T-helper 17 cell (primary cell): Measurements from ENCODE around the gene IDH3A. TPM values are rescaled to one million over a fixed set of nuclear protein-coding genes. Genes with fewer than 3 reads are reported as not detected.

Source experiments
- ATAC-seq: fragments of 150-1000 bp; cut with Tn5 transposase; 2 replicates; pipeline ENCODE4 v1.10.0; 2021; ENCODE audit warnings: mild to moderate bottlenecking, moderate library complexity
- DNase-seq, 3 donors: peaks; one replicate each; pipeline versions ENCODE4 v3.0.0 to v3.0.0-alpha.2; 2020 to 2021
- H3K9me3 ChIP-seq: one replicate; pipeline ENCODE4 v1.7.0; 2013; ENCODE audit warnings: low read length, mild to moderate bottlenecking; ENCODE audit not compliant: control insufficient read depth, poor library complexity, severe bottlenecking
- H3K27ac Mint-ChIP-seq: one replicate; pipeline ENCODE4 v1.8.0; 2022; ENCODE audit warnings: mild to moderate bottlenecking, moderate library complexity, mixed read lengths
- H3K27me3 Mint-ChIP-seq: one replicate; pipeline ENCODE4 v1.8.0; 2022; ENCODE audit warnings: mixed read lengths
- H3K36me3 Mint-ChIP-seq: one replicate; pipeline ENCODE4 v1.8.0; 2022; ENCODE audit warnings: low read depth, mixed read lengths
- H3K4me1 Mint-ChIP-seq: one replicate; pipeline ENCODE4 v1.8.0; 2022; ENCODE audit warnings: mild to moderate bottlenecking, mixed read lengths
- H3K4me3 Mint-ChIP-seq: one replicate; pipeline ENCODE4 v1.8.0; 2022; ENCODE audit warnings: mild to moderate bottlenecking, moderate library complexity, mixed read lengths
- total RNA-seq, 4 donors: library from RNA in 2 of 4; stranded (reverse) in 2 of 4; gene quantifications; one replicate each; pipeline ENCODE4 v1.2.3 and lab custom pipeline; 2022 to 2026

Gene IDH3A
- total RNA-seq, 2 donors from 2014 or later, result 37.8 to 51.2 TPM

DNA sequence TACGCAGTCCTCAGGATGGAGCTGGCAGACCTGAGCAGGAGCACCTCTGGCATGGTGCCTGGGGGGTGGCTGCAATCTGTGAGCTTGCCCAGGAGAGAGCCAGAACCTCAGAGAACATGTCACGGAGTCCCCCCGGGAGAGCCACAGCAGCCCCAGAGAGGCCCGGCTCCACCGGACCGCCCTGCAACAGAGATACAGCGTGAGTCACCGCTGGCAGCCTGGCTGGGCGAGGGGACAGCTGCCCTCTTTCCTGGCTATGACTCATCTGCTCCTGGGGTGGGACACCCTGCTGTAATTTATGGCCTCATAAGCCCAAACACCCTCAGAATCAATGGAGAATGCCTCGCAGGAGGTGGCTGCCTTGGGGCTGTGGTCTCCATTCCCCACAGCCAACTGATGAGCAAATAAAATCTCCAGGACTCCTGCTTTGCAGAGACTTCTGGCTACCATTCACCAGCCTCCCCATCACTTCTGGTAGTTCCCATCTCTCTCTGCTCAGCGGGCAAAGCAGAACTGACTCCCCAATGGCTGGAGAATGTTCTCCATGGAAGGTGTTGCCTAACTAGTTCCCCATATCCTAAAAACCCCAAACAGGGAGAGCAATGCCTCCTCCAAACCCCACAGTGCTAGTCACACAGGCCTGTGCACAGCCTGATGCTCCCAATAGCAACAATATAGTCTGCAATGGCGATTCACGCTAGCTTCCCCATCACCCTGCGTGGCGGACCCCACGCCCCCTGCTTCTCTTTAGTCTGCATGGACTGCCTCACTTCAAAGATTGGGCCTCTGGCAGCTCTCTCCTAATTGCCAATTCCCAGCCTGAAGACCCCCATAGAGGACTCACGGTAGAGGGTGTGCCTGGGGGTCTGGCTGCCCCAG, 63.6 kb downstream of the IDH3A start:
- H3K27me3 Mint-ChIP-seq, result peaks cover 38% of the 10 kb centered on the region
- no peak for DNase-seq

DNA sequence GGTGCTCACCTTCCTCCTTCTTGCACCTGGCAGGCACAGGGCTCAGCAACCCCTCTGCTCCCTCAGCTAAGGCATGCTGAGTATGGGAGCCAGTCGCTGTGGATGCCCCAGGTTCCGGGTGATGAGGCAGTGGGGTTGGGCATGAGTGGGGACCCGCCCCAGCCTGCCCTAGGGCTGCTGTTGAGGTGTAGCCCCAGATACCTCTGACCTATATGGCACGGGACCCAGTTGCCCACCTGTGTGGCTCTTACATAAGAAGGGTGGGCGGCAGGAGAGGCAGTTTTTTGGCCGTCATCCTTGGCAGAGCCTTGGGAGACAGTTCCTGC, 64.2 kb downstream of the IDH3A start:
- Mint-ChIP-seq H3K27me3 (peaks cover 38% of the 10 kb centered on the region), H3K4me1 (peaks cover 5% of the 10 kb centered on the region), H3K4me3 (no peak overlapping the region), H3K27ac (no peak overlapping the region), H3K36me3 (no peaks in the 10 kb centered on the region)
- ATAC-seq (no peak), DNase-seq (no peak)
- no peaks in the 10 kb centered on the region for H3K9me3 ChIP-seq

More for the DNA sequence above, 63.6 kb downstream of the IDH3A start:
- ATAC-seq, result no peak
- Mint-ChIP-seq H3K4me3 (no peak overlapping the region), H3K27ac (no peak overlapping the region), H3K36me3 (no peaks in the 10 kb centered on the region), H3K4me1 (peaks cover 5% of the 10 kb centered on the region)
- H3K9me3 ChIP-seq, result no peaks in the 10 kb centered on the region

DNA sequence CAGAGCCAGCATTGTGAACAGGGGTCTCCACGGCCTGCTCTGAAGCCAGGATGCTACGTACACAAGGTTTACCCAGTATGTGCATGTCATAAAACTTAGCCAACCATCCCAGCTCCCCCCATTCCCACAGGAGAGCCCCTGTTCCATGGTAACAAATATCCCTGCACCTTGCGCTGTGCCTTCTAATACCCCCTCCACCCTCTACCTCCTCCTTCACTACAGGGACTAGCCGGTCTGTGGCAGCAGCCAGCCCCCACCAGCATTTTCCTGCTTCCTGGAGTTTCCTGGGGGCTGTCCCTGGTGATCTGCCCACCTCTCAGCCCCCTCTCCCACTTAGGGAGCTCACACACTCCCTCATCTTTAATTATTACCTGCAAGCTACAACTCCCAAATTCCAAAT, 64.8 kb downstream of the IDH3A start:
- Mint-ChIP-seq H3K4me1 (peaks cover 5% of the 10 kb centered on the region), H3K27me3 (peaks cover 38% of the 10 kb centered on the region), H3K4me3 (no peak overlapping the region), H3K27ac (no peak overlapping the region), H3K36me3 (no peaks in the 10 kb centered on the region)
- ATAC-seq, result no peak
- H3K9me3 ChIP-seq, result no peaks in the 10 kb centered on the region
- DNase-seq, result no peak

DNA sequence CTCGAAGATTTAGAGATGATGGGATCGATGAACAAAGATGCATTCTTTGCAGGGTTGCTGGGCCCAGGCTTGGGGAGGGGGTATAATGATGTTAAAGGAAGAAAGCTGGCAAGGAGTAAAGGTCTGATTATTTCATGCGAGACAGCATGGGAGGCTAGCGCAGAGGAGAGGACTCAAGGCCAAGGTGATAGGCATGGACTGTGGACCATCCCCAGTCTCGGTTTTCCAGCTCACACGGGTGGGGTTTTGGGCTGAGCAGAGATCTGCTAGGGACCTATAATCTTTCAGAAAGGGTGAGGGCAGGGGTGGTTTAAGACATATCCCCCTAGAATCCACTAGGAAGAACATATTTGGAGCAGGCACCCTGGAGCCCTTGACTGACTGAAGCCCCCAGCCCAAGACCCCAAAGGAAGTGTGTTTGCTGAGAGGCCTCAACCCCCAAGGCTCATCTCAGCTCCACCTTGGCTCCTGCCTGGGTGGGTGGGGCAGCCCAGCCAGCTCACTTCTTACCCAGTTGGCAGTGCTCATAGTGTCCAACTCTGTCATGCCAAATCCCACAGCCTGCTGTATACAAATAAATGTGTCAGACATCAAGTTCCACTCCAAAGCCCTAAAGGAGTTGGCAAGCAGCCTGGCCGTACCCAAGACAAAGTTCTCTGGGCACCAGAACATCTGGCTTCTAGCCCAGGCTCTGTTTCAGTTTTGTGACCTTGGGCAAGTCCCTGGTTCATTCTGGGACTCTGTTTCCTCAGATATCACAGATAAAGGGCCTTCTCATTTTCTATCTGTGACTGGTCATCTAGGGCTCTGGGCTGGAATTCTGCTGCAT, 67.3 kb downstream of the IDH3A start:
- Mint-ChIP-seq H3K27ac (no peak overlapping the region), H3K36me3 (no peaks in the 10 kb centered on the region), H3K4me1 (peaks cover 5% of the 10 kb centered on the region), H3K4me3 (no peak overlapping the region), H3K27me3 (peaks cover 34% of the 10 kb centered on the region)
- H3K9me3 ChIP-seq, result no peaks in the 10 kb centered on the region
- DNase-seq, result no peak
- ATAC-seq, result no peak

DNA sequence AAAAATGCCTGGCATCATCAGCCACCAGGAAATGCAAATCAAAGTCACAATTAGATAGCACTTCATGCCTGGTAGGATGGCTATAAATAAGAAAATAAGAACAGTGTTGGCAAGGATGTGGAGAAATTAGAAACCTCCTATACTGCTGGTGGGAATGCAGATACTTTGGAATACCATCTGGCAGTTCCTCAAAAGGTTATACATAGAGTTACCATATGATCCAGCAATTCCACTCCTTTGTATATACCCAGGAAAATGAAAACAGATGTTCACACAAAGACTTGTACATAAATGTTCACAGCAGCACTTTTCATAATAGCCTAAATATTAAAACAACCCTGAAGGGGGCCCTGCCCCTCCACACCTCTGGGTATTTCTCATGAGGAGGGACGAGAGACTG, 71.6 kb downstream of the IDH3A start:
- DNase-seq (no peak), ATAC-seq (no peak)
- Mint-ChIP-seq H3K4me1 (peaks cover 4% of the 10 kb centered on the region), H3K27me3 (peaks cover 6% of the 10 kb centered on the region), H3K36me3 (no peaks in the 10 kb centered on the region), H3K27ac (no peak overlapping the region), H3K4me3 (no peak overlapping the region)
- H3K9me3 ChIP-seq, result no peaks in the 10 kb centered on the region

Other genes with a start within 250 kb of the IDH3A start
- 100 to 1,000 TPM in 1 of 2 donors, 10 to 100 TPM in 1; 91.0 to 130 TPM for gene TBC1D2B, start 71.7 kb upstream of the IDH3A start, total RNA-seq
- not detected for gene SH2D7, start 56.8 kb upstream of the IDH3A start, total RNA-seq
- gene CIB2, start 17.9 kb upstream of the IDH3A start, total RNA-seq, result under 1 TPM; 0.63 to 0.65 TPM
- gene ACSBG1, start 85.2 kb downstream of the IDH3A start, total RNA-seq, result 1 to 10 TPM in 1 of 2 donors, under 1 TPM in 1; 0.05 to 1.1 TPM
- 10 to 100 TPM; 28.0 to 30.3 TPM for gene DNAJA4, start 115.2 kb downstream of the IDH3A start, total RNA-seq
- 10 to 100 TPM; 24.3 to 24.4 TPM for gene SKIC8, start 150.2 kb downstream of the IDH3A start, total RNA-seq
- gene CRABP1, start 191.0 kb downstream of the IDH3A start, total RNA-seq, result not detected